ENCODE results near the gene MCRS1.

DNA sequence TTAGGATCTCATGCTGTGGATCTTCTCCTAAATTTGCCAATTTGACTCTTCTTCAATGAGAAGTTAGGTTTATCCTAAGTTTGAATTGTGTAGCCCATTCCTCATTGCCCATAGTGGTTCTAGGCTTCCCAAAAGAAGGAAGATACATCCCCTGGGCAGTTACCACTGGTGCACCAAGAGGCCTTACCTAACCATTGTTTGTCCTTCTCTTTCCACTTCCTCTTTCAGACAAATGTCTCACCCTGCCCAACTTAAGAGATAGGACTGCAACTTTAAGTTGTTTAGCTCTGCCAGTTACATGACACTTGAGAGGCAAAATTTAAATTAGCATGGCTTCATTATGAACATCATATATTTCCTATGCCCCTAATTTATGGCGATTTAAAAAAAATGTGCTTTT is 38.5 kb downstream of the MCRS1 start:
- TF ChIP-seq CTCF (conservative IDR thresholded peaks at IDR 0.05; ENCODE audit: low read depth in 2 of 2) (no peak), POLR2AphosphoS5 (IDR thresholded peaks at IDR 0.05; ENCODE audit: low read depth) (no peak), EZH2 (IDR thresholded peaks at IDR 0.05; ENCODE audit: low read depth, unreplicated experiment) (no peak), EZH2phosphoT487 (IDR thresholded peaks at IDR 0.05; ENCODE audit: unreplicated experiment) (no peak), ZNF462 (CRISPR knock-in tag; IDR thresholded peaks at IDR 0.05) (no peak), JUNB (IDR thresholded peaks at IDR 0.05; ENCODE audit: unreplicated experiment) (no peak), CREB1 (CRISPR knock-in tag; IDR thresholded peaks at IDR 0.05; ENCODE audit: low read depth) (no peak), STAT1 (IDR thresholded peaks at IDR 0.05; ENCODE audit: unreplicated experiment) (no peak), ZNF114 (CRISPR knock-in tag; IDR thresholded peaks at IDR 0.05) (no peak), NANOG (IDR thresholded peaks at IDR 0.05; ENCODE audit: borderline replicate concordance) (no peak)
- TF ChIP-seq, protein P1, sequence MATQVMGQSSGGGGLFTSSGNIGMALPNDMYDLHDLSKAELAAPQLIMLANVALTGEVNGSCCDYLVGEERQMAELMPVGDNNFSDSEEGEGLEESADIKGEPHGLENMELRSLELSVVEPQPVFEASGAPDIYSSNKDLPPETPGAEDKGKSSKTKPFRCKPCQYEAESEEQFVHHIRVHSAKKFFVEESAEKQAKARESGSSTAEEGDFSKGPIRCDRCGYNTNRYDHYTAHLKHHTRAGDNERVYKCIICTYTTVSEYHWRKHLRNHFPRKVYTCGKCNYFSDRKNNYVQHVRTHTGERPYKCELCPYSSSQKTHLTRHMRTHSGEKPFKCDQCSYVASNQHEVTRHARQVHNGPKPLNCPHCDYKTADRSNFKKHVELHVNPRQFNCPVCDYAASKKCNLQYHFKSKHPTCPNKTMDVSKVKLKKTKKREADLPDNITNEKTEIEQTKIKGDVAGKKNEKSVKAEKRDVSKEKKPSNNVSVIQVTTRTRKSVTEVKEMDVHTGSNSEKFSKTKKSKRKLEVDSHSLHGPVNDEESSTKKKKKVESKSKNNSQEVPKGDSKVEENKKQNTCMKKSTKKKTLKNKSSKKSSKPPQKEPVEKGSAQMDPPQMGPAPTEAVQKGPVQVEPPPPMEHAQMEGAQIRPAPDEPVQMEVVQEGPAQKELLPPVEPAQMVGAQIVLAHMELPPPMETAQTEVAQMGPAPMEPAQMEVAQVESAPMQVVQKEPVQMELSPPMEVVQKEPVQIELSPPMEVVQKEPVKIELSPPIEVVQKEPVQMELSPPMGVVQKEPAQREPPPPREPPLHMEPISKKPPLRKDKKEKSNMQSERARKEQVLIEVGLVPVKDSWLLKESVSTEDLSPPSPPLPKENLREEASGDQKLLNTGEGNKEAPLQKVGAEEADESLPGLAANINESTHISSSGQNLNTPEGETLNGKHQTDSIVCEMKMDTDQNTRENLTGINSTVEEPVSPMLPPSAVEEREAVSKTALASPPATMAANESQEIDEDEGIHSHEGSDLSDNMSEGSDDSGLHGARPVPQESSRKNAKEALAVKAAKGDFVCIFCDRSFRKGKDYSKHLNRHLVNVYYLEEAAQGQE (IDR thresholded peaks at IDR 0.05; ENCODE audit: unreplicated experiment) = no peak
- TF ChIP-seq, protein P2, sequence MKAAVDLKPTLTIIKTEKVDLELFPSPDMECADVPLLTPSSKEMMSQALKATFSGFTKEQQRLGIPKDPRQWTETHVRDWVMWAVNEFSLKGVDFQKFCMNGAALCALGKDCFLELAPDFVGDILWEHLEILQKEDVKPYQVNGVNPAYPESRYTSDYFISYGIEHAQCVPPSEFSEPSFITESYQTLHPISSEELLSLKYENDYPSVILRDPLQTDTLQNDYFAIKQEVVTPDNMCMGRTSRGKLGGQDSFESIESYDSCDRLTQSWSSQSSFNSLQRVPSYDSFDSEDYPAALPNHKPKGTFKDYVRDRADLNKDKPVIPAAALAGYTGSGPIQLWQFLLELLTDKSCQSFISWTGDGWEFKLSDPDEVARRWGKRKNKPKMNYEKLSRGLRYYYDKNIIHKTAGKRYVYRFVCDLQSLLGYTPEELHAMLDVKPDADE (IDR thresholded peaks at IDR 0.05) = no peak
